Hair follicle dermal papilla cell (primary cell): ENCODE data around the gene PI4K2A. TPM values are rescaled to one million over a fixed set of nuclear protein-coding genes. Genes with fewer than 3 reads are reported as not detected.

Experiments used
- total RNA-seq: library from RNA; depleted of rRNA; stranded (reverse); fragments of >200 nt; gene quantifications from 2 replicates; pipeline ENCODE4 v1.2.3, GENCODE V29; 2012

PI4K2A gene
- total RNA-seq = 29.7 and 37.8 TPM in 2 replicates

DNA sequence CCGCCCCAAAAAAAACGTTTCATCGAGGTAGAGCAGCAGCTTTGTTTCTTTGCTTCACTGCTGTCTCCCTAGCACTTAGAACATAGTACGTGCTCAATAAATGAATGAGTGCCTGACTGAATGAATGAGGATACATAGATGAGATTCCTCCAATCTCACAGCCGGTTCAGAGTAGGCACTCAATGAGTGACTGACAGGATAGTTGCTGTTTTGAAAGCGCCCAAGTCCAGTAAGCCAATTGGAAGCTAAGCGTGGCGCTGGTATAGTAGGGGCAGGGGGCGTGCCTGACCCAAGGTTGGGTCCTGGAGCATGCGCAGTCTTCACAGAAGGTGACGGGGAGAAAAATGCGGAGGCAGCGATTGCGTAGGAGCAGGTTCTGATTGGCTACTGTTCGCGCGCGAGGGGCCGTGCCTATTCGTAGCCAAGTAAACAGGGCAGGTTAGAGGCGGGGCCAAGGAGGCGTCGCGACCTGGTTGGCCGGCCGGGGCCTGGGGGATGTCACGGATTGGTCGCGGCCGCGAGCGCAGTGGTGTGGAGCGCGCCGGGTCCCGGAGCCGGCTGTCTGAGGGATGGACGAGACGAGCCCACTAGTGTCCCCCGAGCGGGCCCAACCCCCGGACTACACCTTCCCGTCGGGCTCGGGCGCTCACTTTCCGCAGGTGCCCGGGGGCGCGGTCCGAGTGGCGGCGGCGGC, at the start of gene PI4K2A:
TSS of gene PI4K2A (plus strand) at position 498 of the 694 bp plus-strand sequence. CDS start at position 570, 72 bp downstream.

DNA sequence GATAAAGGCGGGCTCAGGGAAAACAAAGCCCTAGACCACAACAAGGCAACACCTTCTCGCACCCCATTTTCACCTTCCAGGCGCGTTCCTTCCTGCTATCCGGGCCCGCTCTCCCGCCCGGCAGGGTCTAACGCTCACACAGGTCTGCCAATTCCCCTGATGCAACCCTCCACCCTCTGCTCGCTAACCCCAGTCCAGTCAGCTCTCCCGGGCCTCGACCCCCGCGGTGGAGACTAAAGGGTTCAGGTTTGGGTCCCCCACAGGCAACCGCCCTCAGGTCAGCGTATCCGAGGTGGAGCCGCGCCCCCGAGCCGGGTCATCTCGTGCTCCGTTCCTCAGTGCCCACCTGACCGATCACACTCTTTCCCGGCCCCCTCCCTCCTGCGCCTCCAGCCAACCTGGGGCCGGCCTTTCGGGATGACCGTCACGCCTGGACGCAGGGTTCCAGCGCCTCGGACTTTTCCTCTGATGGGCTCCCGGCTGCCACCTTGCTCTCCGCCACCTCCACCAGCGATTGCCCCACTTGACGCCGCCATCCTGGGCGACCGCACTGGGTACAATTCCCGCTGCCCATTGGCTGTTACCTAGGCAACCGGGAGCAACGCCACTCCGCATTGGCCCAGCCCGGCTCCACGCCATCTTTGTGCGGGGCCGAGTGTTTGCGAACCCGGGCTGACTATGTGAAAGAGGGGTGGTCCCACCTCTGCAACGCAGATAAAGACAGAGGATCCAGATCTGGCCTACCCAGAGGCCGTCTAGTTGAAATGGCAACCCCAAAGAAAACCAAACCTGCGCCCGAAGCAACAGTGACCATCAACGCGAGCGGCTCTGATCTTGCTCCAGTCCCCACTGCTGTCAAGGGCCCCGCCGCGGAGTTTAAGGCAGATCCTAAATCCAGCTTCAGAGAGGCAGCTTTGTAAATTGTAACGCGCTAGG, 7.3 kb upstream of the PI4K2A start, which contains the start of gene MORN4:
TSS of gene MORN4 (minus strand) at position 552 of the 936 bp plus-strand sequence. CDS start 13,847 bp downstream, outside the sequence.

GRCh38 chr10:97686962-97687784, 46.7 kb downstream of the PI4K2A start, which contains the start of gene AVPI1:
AVPI1 (minus strand) TSS chr10:97687241; CDS start chr10:97679905, 7,336 bp downstream.

DNA sequence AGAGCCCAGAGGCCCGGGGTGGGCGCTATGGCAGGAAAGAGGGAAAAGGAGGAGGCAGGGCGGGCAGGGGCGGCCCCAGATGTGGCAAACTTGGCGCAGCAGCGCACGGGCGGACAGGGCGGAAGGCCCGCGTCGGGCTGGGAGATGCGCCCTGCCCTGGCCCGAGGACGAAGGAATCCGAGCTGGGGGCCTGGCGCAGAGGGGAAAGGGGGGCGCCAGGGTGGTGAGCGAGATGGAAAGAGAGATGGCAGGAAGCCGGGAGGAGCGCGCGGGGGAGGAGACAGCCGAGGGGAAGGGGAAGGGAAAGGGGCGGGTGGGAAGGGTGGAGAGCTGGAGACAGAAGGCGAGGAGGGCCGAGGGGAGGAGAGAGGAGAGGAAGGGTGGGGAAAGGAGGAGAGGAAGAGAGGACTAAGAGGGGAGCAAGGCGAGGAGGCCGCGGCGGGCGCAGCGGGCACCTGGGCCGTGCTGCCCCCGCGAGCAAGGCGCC, 72.9 kb downstream of the PI4K2A start, which contains the start of gene MARVELD1:
TSS of gene MARVELD1 (plus strand) at position 392 of the 487 bp plus-strand sequence. CDS start 147 bp downstream, outside the sequence.

Other genes with a start within 250 kb of the PI4K2A start
- gene RRP12, start 239.3 kb upstream of the PI4K2A start, total RNA-seq = 20.4 and 27.7 TPM in 2 replicates
- 478 and 494 TPM in 2 replicates for gene PGAM1, start 214.5 kb upstream of the PI4K2A start, total RNA-seq
- gene EXOSC1, start 194.7 kb upstream of the PI4K2A start, total RNA-seq = 25.5 and 29.9 TPM in 2 replicates
- gene ZDHHC16, start 194.5 kb upstream of the PI4K2A start, total RNA-seq = 58.9 and 63.1 TPM in 2 replicates
- gene MMS19, start 142.2 kb upstream of the PI4K2A start, total RNA-seq = 94.9 and 97.0 TPM in 2 replicates
- gene UBTD1, start 141.7 kb upstream of the PI4K2A start, total RNA-seq = 28.2 and 34.6 TPM in 2 replicates
- 0.24 and 0.32 TPM in 2 replicates for gene ANKRD2, start 67.9 kb upstream of the PI4K2A start, total RNA-seq
- gene HOGA1, start 56.3 kb upstream of the PI4K2A start, total RNA-seq = 1.5 and 1.6 TPM in 2 replicates
- 0.49 TPM in 1 of 2 replicates, not detected in the other for gene C10orf62, start 51.0 kb upstream of the PI4K2A start, total RNA-seq
- 5.0 and 5.8 TPM in 2 replicates for gene MORN4, start 7.2 kb upstream of the PI4K2A start, total RNA-seq
- 23.5 and 32.1 TPM in 2 replicates for gene AVPI1, start 46.6 kb downstream of the PI4K2A start, total RNA-seq
- gene MARVELD1, start 73.1 kb downstream of the PI4K2A start, total RNA-seq = 63.3 and 68.2 TPM in 2 replicates
- gene ZFYVE27, start 96.5 kb downstream of the PI4K2A start, total RNA-seq = 19.8 and 20.6 TPM in 2 replicates
- not detected in 2 replicates for gene SFRP5, start 131.3 kb downstream of the PI4K2A start, total RNA-seq
- gene GOLGA7B, start 209.2 kb downstream of the PI4K2A start, total RNA-seq = under 0.01 TPM in 2 replicates